Loucy (cell line): ENCODE data around the gene C11orf97.
A peak's percentile ranks its signal among the peaks of the same experiment; 100 is the strongest.

Source experiments
- H2AFZ ChIP-seq: fragments of 200-600 bp; sonication (generic); 2 replicates; pipeline ENCODE4 v1.6.0; 2016; ENCODE audit warnings: antibody characterized with exemption, mild to moderate bottlenecking, low read length, moderate library complexity
- H3F3A ChIP-seq: fragments of 200-600 bp; 2 replicates; pipeline ENCODE4 v1.6.0; 2016; ENCODE audit warnings: antibody characterized with exemption, low read depth, mild to moderate bottlenecking
- H3K27me3 ChIP-seq: fragments of 200-600 bp; sonication (generic); 2 replicates; pipeline ENCODE4 v1.6.1; 2014; ENCODE audit warnings: low read length, mild to moderate bottlenecking; ENCODE audit not compliant: insufficient read depth, poor library complexity, severe bottlenecking
- H3K36me3 ChIP-seq: fragments of 200-600 bp; sonication (generic); 2 replicates; pipeline ENCODE4 v1.6.1; 2016; ENCODE audit warnings: low read length; ENCODE audit not compliant: insufficient read depth
- H3K4me1 ChIP-seq: fragments of 200-600 bp; sonication (generic); 2 replicates; pipeline ENCODE4 v1.5.1; 2014; ENCODE audit warnings: low read length, mild to moderate bottlenecking; ENCODE audit not compliant: insufficient read depth, poor library complexity, severe bottlenecking
- H3K4me2 ChIP-seq: fragments of 200-600 bp; sonication (generic); 2 replicates; pipeline ENCODE4 v1.6.0; 2014; ENCODE audit warnings: antibody characterized with exemption, low read length, low read depth, mild to moderate bottlenecking; ENCODE audit not compliant: poor library complexity, severe bottlenecking
- H3K4me3 ChIP-seq: fragments of 200-600 bp; sonication (generic); 2 replicates; pipeline ENCODE4 v1.5.1; 2014; ENCODE audit warnings: low read length, mild to moderate bottlenecking, mixed read lengths; ENCODE audit not compliant: poor library complexity, severe bottlenecking
- H3K79me2 ChIP-seq: fragments of 200-600 bp; sonication (generic); 2 replicates; pipeline ENCODE4 v1.6.1; 2014; ENCODE audit warnings: low read length; ENCODE audit not compliant: insufficient read depth
- H3K9ac ChIP-seq: fragments of 200-600 bp; sonication (generic); 2 replicates; pipeline ENCODE4 v1.6.0; 2014; ENCODE audit warnings: mild to moderate bottlenecking, low read depth, low read length, moderate library complexity; ENCODE audit not compliant: poor library complexity, severe bottlenecking
- H3K9me2 ChIP-seq: fragments of 200-600 bp; sonication (generic); replicated peaks from 2 replicates; pipeline ENCODE4 v1.6.1; 2016; ENCODE audit warnings: low read depth, low read length, mixed read lengths
- H3K9me3 ChIP-seq: fragments of 200-600 bp; sonication (generic); 2 replicates; pipeline ENCODE4 v1.6.1; 2014; ENCODE audit warnings: mild to moderate bottlenecking, antibody characterized with exemption, low read length, low read depth; ENCODE audit not compliant: insufficient read depth
- H4K20me1 ChIP-seq: fragments of 200-600 bp; sonication (generic); 2 replicates; pipeline ENCODE4 v1.6.0; 2014; ENCODE audit warnings: antibody characterized with exemption, low read length, mild to moderate bottlenecking; ENCODE audit not compliant: insufficient read depth, poor library complexity, severe bottlenecking
- CTCF ChIP-seq: fragments of 200-600 bp; sonication (generic); conservative IDR thresholded peaks from 2 replicates; pipeline ENCODE4 v1.5.1; 2014; ENCODE audit warnings: mild to moderate bottlenecking, antibody characterized with exemption, low read length
- EZH2phosphoT487 ChIP-seq: fragments of 200-600 bp; IDR thresholded peaks from 2 replicates; pipeline ENCODE4 v1.6.1; 2018; ENCODE audit warnings: antibody characterized with exemption, mild to moderate bottlenecking, moderate library complexity, borderline replicate concordance

C11orf97 gene

GRCh38 chr11:94518300-94518699, 6.0 kb downstream of the C11orf97 start:
- Histone ChIP-seq H4K20me1 (no peaks in the 10 kb centered on the region), H3K4me2 (no peak overlapping the region), H3K9me2 (no peaks in the 10 kb centered on the region), H2AFZ (no peak overlapping the region), H3K79me2 (no peaks in the 10 kb centered on the region), H3K9ac (no peak overlapping the region), H3F3A (0 out of 2 replicates have a peak, but pooled peaks cover 2% of the 10 kb centered on the region), H3K4me1 (peaks cover 6% of the 10 kb centered on the region), H3K4me3 (no peak overlapping the region), H3K27me3 (no peaks in the 10 kb centered on the region), H3K36me3 (no peaks in the 10 kb centered on the region), H3K9me3 (no peaks in the 10 kb centered on the region)
- TF ChIP-seq EZH2phosphoT487 = no peak
- TF ChIP-seq CTCF = no peak

GRCh38 chr11:94519478-94520084, 7.3 kb downstream of the C11orf97 start:
- H3K27me3 ChIP-seq = no peaks in the 10 kb centered on the region
- H3K9me2 ChIP-seq = no peaks in the 10 kb centered on the region
- H3K9ac ChIP-seq = no peak overlapping the region
- H3K4me2 ChIP-seq = no peak overlapping the region
- no peaks in the 10 kb centered on the region for H3K9me3 ChIP-seq
- TF ChIP-seq CTCF (peak; percentile 84), EZH2phosphoT487 (no peak)
- H3K36me3 ChIP-seq = no peaks in the 10 kb centered on the region
- H3K4me3 ChIP-seq = no peak overlapping the region
- H3K4me1 ChIP-seq = no peaks in the 10 kb centered on the region
- H4K20me1 ChIP-seq = no peaks in the 10 kb centered on the region
- no peaks in the 10 kb centered on the region for H3F3A ChIP-seq
- peak overlapping the region; percentile 51; the same call in 1 of the 2 replicates for H2AFZ ChIP-seq
- no peaks in the 10 kb centered on the region for H3K79me2 ChIP-seq

GRCh38 chr11:94521684-94522083, 9.4 kb downstream of the C11orf97 start:
- TF ChIP-seq CTCF (peak; percentile 67), EZH2phosphoT487 (no peak)
- Histone ChIP-seq H3F3A (no peaks in the 10 kb centered on the region), H3K4me1 (no peaks in the 10 kb centered on the region), H3K79me2 (no peaks in the 10 kb centered on the region), H3K9ac (no peak overlapping the region), H2AFZ (no peak overlapping the region), H3K9me3 (no peaks in the 10 kb centered on the region), H3K36me3 (no peaks in the 10 kb centered on the region), H4K20me1 (no peaks in the 10 kb centered on the region), H3K4me2 (no peak overlapping the region), H3K4me3 (no peak overlapping the region), H3K9me2 (no peaks in the 10 kb centered on the region), H3K27me3 (no peaks in the 10 kb centered on the region)
